Effector CD8-positive, alpha-beta T cell (primary cell): ENCODE results near the gene ASPDH.
"Not testable (repeated sequence)": the region's sequence is repeated elsewhere in the genome, so short reads cannot be mapped to it uniquely, and the experiment has no call there.

Source experiments
- DNase-seq: peaks from one replicate; lab custom pipeline; 2025; lab: John Stamatoyannopoulos, UW

ASPDH gene

DNA sequence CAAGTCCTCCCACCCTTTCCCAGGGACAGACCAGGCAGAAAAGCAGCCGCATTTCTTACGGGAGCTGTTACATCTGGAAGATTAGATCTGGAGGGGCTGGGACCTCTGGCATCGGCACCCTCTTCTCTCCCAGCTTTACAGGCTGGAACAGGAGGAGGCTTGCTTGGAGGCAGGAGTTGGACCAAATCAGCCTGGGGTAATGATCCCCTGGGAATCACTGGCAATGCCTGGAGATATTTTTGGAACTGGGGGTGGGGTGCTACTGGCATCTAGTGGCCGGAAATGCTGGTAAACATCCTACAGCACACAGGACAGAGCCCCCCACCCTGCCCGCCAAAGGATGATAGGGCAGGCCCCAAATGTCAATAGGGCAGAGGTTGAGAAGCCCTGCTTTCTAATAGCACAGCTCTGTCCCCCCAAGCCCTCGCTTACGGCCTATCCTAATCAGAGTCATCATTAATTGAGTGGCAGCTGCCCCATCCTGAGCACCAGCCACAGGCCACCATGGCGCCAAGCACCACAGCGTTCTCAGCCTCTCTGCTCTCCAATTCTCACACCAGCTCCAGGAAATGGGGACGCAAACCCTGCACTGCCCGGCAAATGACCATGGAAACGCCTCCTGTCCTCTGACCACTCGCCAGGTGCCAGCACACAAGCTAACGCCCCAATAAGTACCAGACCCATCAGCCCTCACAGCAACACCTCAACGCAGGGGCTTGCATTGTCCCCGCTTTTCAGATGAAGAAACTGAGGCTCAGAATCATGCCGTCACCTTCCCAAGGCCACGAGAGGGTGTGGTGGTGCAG is 33.9 kb upstream of the ASPDH start:
- no peak for DNase-seq

DNA sequence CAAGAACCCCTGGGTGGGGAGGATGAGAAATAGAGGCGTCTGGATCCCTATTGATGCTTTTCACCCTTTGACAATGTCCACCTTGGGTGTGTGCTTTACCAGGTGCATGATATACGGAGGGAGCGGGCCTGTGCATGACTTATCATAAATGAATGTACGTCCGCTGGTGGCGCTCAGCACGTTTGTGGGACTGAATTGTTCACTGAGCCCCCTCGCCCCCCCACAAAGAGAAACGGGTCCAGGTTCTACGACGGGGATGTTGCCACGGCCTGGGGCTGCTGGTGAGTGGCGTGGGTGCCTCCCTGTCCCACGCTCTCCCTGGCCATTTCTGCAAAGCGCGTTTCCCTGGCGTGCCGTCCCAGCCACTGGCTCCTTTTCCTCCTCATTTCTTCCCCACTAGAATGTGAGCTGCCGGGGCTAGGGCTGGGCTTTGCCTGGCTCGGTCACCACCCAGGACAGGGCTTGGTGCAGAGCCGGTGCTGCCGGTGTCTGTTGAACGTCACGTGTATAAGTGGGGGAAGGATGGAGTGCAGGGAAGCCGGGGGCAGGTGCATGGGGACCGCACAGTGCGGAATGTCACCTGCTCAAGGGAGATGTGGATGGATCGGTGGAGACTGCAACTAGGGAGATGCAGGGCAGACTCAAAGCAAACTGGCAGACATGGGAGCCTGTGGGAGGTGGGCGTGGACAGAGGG is 33.0 kb upstream of the ASPDH start:
- no peak for DNase-seq

DNA sequence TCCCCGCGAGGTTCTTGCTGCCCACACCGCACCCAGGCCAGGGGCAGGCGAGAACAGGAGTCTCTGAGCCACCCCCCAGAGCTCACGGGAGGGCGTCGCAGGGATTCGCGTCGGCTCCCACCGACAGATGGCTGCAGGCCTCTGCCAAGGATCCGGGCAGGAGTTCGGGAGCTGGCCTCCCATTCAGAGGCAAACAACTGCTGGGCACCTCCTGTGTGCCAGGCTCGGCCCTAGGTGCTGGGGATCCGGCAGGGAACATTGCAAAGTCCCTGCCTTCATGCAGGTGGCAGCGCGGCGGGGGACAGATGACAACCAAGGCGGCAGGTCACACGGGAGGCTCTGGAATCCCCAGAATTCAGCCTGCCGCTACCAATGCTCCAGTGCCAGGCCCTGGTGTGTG is 29.2 kb upstream of the ASPDH start:
- no peak for DNase-seq

DNA sequence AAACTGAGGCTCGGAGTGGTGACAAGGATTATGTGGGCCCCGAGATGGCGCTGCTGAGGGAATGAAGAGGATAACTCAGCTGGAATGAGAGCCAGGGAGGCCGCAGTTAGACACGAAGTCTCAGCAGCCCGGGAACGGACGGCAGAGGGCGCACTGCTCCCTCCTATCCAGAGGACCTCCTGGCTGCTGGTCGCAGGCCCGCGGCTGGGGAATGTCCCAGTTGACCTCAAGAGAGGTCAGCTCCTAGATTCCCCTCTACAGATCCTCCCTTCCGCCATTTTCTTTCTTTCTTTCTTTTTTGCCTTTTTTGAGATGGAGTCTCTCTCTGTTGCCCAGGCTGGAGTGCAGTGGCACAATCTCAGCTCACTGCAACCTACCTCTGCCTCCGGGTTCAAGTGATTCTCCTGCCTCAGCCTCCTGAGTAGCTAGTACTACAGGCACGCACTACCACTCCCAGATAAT is 24.1 kb upstream of the ASPDH start:
- DNase-seq = peak; percentile 44

DNA sequence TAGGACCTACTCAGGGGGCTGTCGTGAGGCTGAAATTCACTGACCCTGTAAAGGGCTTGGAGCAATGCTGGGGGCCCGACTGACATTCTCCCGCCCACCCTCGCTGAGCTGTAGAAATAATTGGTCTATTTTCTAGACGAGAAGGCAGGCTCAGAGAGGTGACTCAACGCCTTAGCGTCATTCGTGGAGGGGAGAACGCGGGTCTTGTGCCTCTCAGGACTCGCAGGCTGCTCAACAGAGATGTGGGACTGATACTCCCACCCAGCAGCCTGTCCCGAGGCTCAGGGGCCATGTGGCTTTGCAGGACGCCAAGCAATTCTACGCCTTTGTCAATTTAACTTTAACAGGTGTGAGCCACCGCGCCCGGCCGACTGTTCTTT is 23.6 kb upstream of the ASPDH start:
- no peak for DNase-seq

DNA sequence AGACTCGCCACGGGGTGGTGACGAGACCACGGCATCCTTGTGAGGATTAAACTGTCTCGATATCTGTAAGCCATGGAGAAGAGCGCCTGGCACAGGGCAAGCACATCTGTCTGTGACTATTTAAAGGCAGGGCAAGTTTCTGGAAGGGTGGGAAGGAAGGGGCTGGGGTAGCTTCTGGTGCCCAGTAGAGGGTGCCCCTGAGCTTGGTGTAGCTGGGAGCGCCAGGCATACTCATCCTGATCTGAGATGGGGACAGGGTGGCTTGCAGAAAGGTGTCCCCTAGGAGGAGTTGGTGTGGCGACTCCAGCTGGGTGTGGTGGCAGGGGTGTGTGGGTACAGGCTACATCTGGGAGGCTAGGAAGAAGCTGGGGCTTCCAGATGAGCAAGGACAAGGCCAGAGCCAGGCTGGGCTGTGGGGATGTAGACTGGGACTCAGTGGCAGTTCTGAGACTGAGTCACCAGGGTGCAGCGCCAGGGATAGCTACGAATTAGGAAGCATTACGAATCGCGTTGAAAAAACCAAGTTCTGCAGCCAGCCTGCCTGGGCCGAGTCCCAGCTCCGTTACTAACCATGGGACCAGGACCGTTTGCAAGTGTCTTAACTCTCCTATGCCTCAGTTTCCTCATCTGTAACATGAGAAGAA is 23.1 kb upstream of the ASPDH start:
- DNase-seq = no peak

DNA sequence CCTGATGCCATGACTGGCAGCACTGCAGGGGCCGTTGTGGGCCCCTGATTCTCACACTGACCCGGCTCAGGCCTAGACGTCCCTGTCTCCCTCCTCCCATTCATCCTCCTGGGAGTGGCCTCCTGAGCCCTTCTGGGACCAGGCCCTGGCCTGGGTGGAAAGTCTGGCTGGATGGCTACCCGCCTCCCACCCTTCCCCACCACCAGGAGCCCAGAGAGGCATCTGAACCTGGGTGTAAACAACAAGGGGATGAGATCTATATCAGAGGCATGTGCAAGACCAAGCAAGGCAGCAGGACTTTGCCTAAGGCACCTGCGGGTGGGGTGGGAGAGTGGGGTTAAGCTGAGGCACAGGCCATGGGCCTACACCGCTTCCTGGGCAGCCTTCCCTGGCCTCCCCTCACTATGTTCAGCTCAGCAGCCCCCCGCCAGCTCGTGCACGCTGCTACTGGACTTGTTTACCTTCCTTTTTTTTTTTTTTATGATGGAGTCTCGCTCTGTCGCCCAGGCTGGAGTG is 22.0 kb upstream of the ASPDH start:
- DNase-seq = no peak

DNA sequence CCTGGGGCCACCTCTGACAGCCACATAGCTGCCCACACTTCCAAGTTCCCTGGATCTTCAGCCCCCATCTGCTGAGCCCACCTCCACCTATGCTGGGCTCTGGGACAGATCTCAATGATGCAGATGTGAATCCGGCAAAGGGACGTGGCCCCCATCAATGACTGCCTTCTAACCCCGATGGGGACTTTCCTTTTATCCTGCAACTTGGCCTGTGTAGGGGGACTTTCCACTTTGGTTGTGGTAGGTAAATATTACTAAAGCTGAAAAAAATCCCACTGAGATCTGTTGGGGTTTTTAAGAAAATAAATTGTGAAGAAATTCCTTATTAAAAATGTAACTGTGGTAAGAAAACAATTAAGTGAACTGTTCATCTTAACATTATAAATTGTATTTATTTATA is 20.8 kb upstream of the ASPDH start:
- DNase-seq = no peak

DNA sequence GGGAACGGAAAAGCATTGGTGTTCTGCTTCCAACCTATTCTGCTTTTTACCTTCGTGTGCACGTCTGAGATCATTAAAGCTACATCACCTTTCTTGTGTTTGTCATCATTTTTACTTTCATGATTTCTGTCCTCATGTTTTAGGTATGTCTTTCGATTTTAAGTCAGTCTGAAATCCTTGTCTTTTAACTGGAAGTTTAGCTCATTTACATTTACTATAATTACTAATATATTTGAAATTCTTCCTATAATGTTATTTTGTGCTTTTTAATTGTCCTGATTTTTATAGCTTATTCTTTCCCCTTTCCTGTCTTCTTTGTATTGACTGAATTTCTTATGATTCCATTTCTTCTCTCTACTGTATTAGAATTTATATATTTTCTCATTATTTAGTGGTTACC is 19.2 kb upstream of the ASPDH start:
- DNase-seq = no peak

DNA sequence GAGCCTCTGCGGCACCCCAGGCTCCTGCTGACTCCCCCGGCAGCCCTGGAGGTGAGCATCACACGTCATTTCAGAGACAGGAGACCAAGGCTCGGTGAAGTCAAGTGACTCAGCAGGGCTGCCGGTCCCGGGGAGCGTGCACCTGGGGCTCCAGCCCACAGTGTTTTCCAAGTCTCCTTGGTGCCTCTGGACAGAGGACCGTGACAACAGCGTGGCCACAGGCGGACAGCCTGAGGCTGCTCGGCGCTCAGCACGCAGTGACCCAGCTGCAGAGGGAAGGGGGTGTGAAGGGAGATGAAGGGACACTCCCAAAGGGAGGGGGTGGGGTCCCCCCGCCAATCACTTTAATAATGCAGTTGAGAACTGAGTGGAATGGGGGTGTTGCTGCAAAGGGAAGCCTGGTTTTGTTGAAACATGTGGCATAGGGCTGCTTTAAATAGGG is 17.5 kb upstream of the ASPDH start:
- DNase-seq = no peak

DNA sequence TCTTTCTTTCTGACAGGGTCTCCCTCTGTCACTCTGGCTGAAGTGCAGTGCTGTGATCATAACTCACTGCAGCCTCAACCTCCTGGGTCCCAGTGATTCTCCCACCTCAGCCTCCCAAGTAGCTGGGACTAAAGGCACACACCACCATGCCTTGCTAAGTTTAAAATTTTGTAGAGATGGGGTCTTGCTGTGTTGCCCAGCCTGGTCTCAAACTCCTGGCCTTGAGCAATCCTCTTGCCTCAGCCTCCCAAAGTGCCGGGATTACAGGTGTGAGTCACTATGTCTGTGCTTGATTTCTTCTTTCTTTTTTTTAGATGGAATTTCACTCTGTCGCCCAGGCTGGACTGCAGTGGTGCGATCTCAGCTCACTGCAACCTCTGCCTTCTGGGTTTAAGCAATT is 14.3 kb upstream of the ASPDH start:
- not testable (repeated sequence) for DNase-seq

DNA sequence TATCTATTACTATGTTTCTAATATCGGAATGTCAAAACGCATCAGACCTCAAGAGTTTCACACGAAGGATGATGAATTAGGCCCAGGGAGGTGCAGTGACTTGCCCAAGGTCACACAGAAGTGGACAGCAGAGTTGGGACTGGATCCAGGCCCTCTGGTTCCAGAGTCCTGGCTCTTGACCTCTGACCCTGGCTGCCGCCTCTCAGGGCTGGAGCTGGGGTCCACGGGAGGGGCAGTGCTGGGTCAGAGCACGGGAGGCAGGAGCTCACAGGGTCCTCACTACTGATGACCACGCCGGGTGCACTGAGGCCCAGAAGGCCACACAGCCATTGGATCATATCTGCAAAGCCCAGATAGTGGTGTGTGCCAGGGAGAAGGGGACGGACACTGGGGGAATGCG is 9.2 kb upstream of the ASPDH start:
- no peak for DNase-seq

DNA sequence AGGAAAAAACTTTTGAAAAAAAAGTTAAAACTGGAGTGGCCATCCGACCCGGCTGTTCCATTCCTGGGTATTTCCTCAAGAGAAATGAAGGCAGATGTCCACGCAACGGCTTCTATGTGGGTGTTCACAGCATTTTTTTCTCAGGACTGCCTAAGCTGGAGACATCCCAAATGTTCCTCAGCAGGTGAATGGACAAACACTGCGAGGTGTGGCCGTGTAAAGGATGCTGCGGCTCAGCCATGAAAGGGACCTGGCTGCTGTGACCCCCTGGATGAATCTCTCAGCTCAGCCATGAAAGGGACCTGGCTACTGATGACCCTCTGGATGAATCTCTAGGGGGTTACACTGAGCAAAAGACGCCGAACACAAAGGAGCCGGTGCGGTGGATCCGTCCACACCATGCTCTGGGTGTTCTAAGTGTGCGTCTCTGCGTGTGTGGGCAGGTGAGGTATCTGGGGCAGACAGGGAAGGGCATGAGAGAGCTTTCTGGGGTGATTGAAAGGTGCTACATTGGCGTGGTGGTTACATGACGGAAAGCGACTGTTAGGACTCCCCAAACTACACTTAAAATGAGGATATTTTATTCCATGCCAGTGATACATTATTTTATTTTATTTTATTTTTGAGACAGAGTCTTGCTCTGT is 7.2 kb upstream of the ASPDH start:
- no peak for DNase-seq

DNA sequence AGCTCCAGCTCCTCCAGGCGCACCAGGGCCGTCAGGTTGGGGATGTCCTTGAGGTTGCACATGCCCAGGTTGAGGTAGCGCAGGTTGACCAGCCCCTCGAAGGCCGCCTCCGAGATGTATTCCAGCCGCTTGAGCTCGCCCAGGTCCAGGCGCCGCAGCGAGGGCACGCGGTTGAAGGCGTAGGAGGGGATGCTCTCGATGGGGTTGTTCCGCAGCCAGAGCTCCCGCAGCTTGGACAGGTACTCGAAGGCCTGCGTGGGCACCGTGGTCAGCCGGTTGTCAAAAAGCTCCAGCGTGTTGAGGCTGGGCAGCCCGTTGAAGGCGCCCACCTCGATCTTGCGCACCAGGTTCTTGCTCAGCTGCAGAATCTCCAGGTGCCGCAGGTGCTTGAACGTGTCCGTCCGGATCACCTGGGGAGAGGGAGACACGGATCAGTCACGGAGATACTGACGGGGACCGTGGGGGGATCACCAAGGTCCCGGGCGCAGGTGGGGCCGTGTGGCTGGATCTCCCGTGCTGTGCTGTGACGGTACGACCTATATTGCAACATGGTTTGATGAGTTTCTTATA is 5.4 kb upstream of the ASPDH start:
- DNase-seq = no peak

DNA sequence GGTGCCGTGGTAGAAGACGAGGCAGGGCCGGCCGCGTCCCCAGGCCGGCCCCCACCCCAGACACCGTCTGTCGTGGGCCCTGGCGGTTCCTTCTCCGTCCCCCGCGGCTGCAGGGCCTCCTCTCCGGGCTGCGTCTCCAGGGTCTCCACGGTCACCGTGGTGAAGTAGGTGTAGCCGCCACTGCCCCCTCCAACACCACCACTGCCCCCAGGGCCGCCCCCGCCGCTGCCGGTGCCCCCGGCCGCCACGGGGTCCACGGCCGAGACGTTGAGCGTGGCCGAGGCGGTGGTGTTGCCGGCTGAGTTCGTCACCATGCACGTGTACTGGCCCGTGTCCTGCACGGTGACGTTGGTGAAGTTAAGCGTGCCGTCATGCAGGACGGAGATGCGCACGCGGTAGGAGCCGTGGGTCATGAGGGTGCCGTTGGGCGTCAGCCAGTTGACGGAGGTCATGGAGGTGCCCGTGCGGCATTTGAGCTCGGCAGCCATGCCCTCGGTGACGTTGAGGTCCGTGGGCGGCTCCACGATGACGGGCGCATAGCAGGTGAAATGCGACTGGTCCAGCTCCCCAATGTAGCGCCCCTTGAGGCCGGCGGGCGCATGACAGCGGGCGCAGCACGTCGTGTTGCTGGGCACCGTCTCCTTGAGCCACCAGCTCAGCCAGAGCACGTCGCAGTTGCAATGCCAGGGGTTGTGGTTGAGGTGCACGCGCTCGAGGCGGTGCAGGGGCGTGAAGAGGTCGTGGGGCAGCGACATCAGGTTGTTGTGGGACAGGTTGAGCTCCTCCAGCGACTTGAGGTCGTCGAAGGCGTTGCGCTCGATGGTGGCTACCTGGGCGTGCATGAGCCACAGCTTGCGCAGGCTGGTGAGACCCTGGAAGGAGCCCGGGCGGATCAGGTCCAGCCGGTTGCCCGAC is 4.6 kb upstream of the ASPDH start:
- DNase-seq = no peak

DNA sequence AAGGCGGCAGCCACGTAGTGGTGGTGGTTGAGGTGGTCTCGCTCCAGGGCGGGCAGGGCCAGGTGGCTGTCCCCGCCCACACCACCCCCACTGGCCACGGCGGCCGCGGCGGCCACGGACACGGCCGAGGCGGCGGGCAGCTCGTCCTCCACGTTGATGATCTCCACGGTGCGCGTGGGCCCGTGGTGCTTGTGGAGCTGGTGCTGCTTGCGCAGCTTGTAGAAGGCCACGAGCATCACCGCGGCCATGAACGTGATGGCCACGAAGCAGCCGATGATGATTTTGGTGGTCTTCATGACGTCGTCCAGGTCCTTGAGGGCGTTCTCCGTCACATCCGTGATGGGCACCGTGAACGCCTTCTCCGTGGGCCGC is 4.0 kb upstream of the ASPDH start:
- no peak for DNase-seq

DNA sequence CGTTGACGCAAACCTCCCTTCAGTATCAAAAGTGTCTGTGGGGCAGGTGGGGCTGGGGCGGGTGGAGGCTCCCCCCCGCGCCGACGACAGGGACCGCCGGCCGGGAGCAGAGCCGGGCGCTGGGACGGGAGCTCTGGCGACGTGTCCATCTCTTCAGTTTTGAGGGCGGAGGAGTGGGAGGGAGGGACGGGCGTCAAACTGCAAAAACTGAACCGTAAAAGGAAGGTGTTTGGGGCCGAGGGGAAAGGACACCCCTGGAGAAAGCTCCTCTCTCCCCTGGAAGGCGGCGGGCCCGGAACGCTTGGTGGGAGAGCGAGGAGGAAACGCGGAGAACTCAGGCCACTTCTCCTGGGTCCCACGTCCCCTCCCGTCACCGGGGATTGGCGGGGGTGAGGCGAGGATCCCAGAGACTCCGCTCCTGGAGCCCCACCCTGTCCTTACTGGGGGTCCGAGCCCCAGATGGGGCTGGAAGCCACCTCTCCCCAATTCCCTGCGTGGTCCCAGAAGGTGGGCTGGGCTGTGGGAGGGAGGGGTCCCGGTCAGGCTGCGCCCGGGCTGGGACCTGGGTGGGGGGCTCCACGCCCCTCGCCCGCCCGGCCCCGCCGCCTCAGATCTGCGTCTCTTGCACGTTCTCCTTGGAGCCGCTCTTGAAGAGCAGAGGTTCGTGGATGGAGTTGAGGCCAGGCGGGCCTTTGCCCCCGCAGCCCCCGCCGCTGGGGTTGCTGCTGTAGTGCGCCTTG is 3.4 kb upstream of the ASPDH start:
- no peak for DNase-seq

DNA sequence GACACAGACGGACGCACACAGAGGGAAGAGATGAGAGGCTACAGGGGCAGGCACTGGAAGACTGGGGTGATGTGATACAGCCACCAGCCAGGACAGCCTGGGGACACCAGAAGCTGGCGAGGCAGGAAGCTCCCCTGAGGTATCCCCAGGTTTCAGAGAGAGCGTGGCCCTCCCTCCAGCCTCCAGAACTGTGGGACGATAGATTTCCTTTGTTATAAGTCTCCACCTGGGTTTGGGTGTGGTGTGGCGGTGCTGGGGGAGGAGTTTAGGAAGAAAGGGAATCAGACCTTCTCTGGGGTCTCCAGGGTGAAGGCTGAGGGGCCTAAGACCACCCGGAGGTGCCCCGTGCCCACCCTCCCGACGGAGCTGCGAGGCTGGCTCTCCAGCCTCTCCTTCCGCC is 2.7 kb upstream of the ASPDH start:
- no peak for DNase-seq

DNA sequence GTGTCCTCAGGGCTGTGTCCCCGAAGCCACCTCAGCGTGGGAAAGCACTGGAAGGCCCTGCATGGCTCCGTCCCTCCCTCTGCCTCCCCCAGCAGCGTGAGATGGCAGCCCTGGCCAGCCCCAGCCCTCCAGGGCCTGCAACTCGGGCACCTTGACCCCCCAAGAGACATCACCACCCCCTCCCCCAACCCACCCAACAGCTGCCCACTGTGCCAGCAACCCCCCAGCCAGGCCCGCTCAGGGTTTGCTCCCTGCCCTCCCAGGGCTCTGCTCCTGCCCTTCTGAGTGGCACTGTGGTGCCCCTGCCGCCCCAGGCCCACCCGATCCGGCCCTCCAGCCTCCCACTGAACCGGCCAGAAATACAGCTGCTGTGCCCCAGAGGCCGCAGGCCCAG is 1.5 kb upstream of the ASPDH start:
- DNase-seq = no peak
